Cardiac muscle cell (in vitro differentiated cells and primary cell): ENCODE results near the gene GPC5. TPM values are rescaled to one million over a fixed set of nuclear protein-coding genes. Genes with fewer than 3 reads are reported as not detected.

Experiments
- DNase-seq, 2 donors: peaks; one replicate each; pipeline versions ENCODE4 v3.0.0 to v3.0.0-alpha.2; 2010 to 2017; ENCODE audit warnings: low read depth in 1 of 2, low spot score in 1 of 2
- H3K27ac ChIP-seq: fragments of 200-600 bp; sonication (generic); 2 replicates; pipeline ENCODE4 v1.5.1; 2016
- H3K27me3 ChIP-seq: fragments of 200-600 bp; sonication (generic); 2 replicates; pipeline ENCODE4 v1.6.0; 2016; ENCODE audit warnings: control low read depth
- H3K36me3 ChIP-seq: fragments of 200-600 bp; sonication (generic); 2 replicates; pipeline ENCODE4 v1.5.1; 2016; ENCODE audit warnings: control low read depth
- H3K4me1 ChIP-seq: fragments of 200-600 bp; sonication (generic); 2 replicates; pipeline ENCODE4 v1.8.1; 2017; ENCODE audit warnings: low read depth, mild to moderate bottlenecking, mixed run types
- H3K4me3 ChIP-seq: fragments of 200-600 bp; sonication (generic); 2 replicates; pipeline ENCODE4 v1.5.1; 2016; ENCODE audit warnings: mild to moderate bottlenecking
- H3K9me3 ChIP-seq: fragments of 200-600 bp; sonication (generic); 2 replicates; pipeline ENCODE4 v1.5.1; 2017; ENCODE audit warnings: low read depth, mild to moderate bottlenecking, control low read depth
- CTCF ChIP-seq: IDR thresholded peaks from 2 replicates; pipeline ENCODE4 v1.5.1; 2012; ENCODE audit warnings: low read depth, mild to moderate bottlenecking, low read length
- polyA plus RNA-seq: library from polyadenylated mRNA; unstranded; fragments of >200 nt; fragmentation: Nextera tagmentation; extraction: Ambion mirVana; gene quantifications from 2 replicates; pipeline ENCODE4 v1.2.1, GENCODE V29; 2016
- total RNA-seq: library from RNA; depleted of rRNA; stranded (reverse); fragments of >200 nt; gene quantifications from 2 replicates; pipeline ENCODE4 v1.2.3, GENCODE V29; 2016

GPC5 gene
- total and polyA plus RNA-seq, 2 experiments from 2014 or later: 0.97 to 3.3 TPM

- TF ChIP-seq CTCF: no peak
- no peak overlapping the region for H3K27ac ChIP-seq
These were observed 303.6 kb downstream of the GPC5 start for GRCh38 chr13:91701975-91702374.

GRCh38 chr13:91702411-91702810 is 304.0 kb downstream of the GPC5 start:
- no peaks in the 10 kb centered on the region for H3K9me3 ChIP-seq
- H3K4me1 ChIP-seq: no peaks in the 10 kb centered on the region
- no peak for TF ChIP-seq CTCF
- no peak overlapping the region for H3K27ac ChIP-seq
- DNase-seq: no peak
- H3K27me3 ChIP-seq: no peaks in the 10 kb centered on the region
- no peak overlapping the region for H3K4me3 ChIP-seq
- H3K36me3 ChIP-seq: no peaks in the 10 kb centered on the region

More at GRCh38 chr13:91701975-91702374, 303.6 kb downstream of the GPC5 start:
- Histone ChIP-seq H3K36me3 (no peaks in the 10 kb centered on the region), H3K27me3 (no peaks in the 10 kb centered on the region), H3K4me1 (no peaks in the 10 kb centered on the region), H3K4me3 (no peak overlapping the region), H3K9me3 (no peaks in the 10 kb centered on the region)
- DNase-seq: no peak

GRCh38 chr13:91704398-91704797 is 306.0 kb downstream of the GPC5 start:
- no peak for DNase-seq
- H3K9me3 ChIP-seq: no peaks in the 10 kb centered on the region
- no peak for TF ChIP-seq CTCF

GRCh38 chr13:91708558-91708957 is 310.1 kb downstream of the GPC5 start:
- Histone ChIP-seq H3K4me1 (no peaks in the 10 kb centered on the region), H3K27ac (no peak overlapping the region), H3K9me3 (no peaks in the 10 kb centered on the region), H3K27me3 (no peaks in the 10 kb centered on the region), H3K4me3 (no peak overlapping the region), H3K36me3 (no peaks in the 10 kb centered on the region)
- no peak for DNase-seq
- no peak for TF ChIP-seq CTCF

More at GRCh38 chr13:91704398-91704797, 306.0 kb downstream of the GPC5 start:
- Histone ChIP-seq H3K4me1 (no peaks in the 10 kb centered on the region), H3K36me3 (no peaks in the 10 kb centered on the region), H3K4me3 (no peak overlapping the region), H3K27ac (no peak overlapping the region), H3K27me3 (no peaks in the 10 kb centered on the region)

GRCh38 chr13:91709180-91709579 is 310.8 kb downstream of the GPC5 start:
- no peak for TF ChIP-seq CTCF

GRCh38 chr13:91710733-91711132 is 312.3 kb downstream of the GPC5 start:
- TF ChIP-seq CTCF: no peak
- H3K27me3 ChIP-seq: no peaks in the 10 kb centered on the region

More at GRCh38 chr13:91709180-91709579, 310.8 kb downstream of the GPC5 start:
- no peaks in the 10 kb centered on the region for H3K9me3 ChIP-seq
- no peaks in the 10 kb centered on the region for H3K27me3 ChIP-seq
- DNase-seq: no peak
- no peaks in the 10 kb centered on the region for H3K4me1 ChIP-seq
- no peaks in the 10 kb centered on the region for H3K36me3 ChIP-seq
- no peak overlapping the region for H3K27ac ChIP-seq
- no peak overlapping the region for H3K4me3 ChIP-seq

More at GRCh38 chr13:91710733-91711132, 312.3 kb downstream of the GPC5 start:
- H3K36me3 ChIP-seq: no peaks in the 10 kb centered on the region
- no peak for DNase-seq
- no peak overlapping the region for H3K4me3 ChIP-seq
- H3K27ac ChIP-seq: no peak overlapping the region
- no peaks in the 10 kb centered on the region for H3K9me3 ChIP-seq
- no peaks in the 10 kb centered on the region for H3K4me1 ChIP-seq
